T-cell (primary cell): Measurements from ENCODE around the gene GRIN2A. TPM values are rescaled to one million over a fixed set of nuclear protein-coding genes. Genes with fewer than 3 reads are reported as not detected.

ENCODE experiments used
- ATAC-seq, 4 experiments: fragments of 200-7000 bp in 3 of 4; fragments of 150-1000 bp in 1 of 4; cut with Tn5 transposase; replicated peaks in 1 of 4; 1 replicate in 3 of 4; 2 replicates in 1 of 4; pipeline ENCODE4 v1.10.0; 2021; ENCODE audit warnings: moderate library complexity in 3 of 4, mild to moderate bottlenecking in 2 of 4, moderate number of reproducible peaks in 1 of 4
- CTCF ChIA-PET, 2 donors: fragments of 300-600 bp; sonication (Branson Sonifier 250); formaldehyde crosslinking; loops; one replicate each; lab custom pipeline; 2022; ENCODE audit warnings: antibody characterized with exemption in 2 of 2; lab: Charles Lee
- POLR2A ChIA-PET, 2 donors: fragments of 300-600 bp; sonication (Branson Sonifier 250); formaldehyde crosslinking; loops; one replicate each; lab custom pipeline; 2022; ENCODE audit warnings: antibody characterized with exemption in 2 of 2; lab: Charles Lee
- DNase-seq, 35 experiments: peaks; one replicate each; pipeline versions ENCODE4 v3.0.0 to v3.0.0-alpha.2; 2013 to 2023
- H3K27ac ChIP-seq: one replicate; pipeline ENCODE4 v1.5.1; 2013; ENCODE audit warnings: low read length
- H3K27me3 ChIP-seq, 2 experiments: replicated peaks in 1 of 2; 1 replicate in 1 of 2; 2 replicates in 1 of 2; pipeline versions ENCODE4 v1.6.1 to v1.7.0; 2013; ENCODE audit warnings: low read length in 1 of 2, mixed read lengths in 1 of 2; ENCODE audit not compliant: control insufficient read depth in 2 of 2, insufficient read depth in 2 of 2; ENCODE audit errors: extremely low read depth in 1 of 2
- H3K36me3 ChIP-seq, 2 donors: 1 replicate in 1 of 2; 2 replicates in 1 of 2; pipeline versions ENCODE4 v1.6.1 to v1.7.0; 2013; ENCODE audit warnings: low read length in 1 of 2; ENCODE audit not compliant: control insufficient read depth in 2 of 2, insufficient read depth in 1 of 2; ENCODE audit errors: extremely low read depth in 1 of 2
- H3K4me1 ChIP-seq, 2 experiments: 1 replicate in 1 of 2; 2 replicates in 1 of 2; pipeline versions ENCODE4 v1.6.1 to v1.7.0; 2013; ENCODE audit warnings: low read length in 2 of 2, mixed read lengths in 1 of 2; ENCODE audit not compliant: insufficient read depth in 2 of 2, control insufficient read depth in 1 of 2; ENCODE audit errors: extremely low read depth in 1 of 2
- H3K4me3 ChIP-seq, 2 donors: 1 replicate in 1 of 2; 2 replicates in 1 of 2; pipeline versions ENCODE4 v1.5.1 to v1.7.0; 2013; ENCODE audit warnings: mild to moderate bottlenecking in 2 of 2, low read length in 1 of 2, moderate library complexity in 1 of 2; ENCODE audit not compliant: control insufficient read depth in 1 of 2; ENCODE audit errors: extremely low read depth in 1 of 2
- H3K9me3 ChIP-seq: 2 replicates; pipeline ENCODE4 v1.7.0; 2013
- H3K27ac Mint-ChIP-seq, 2 donors: one replicate each; pipeline ENCODE4 v1.8.0; 2020 to 2021; ENCODE audit warnings: mild to moderate bottlenecking in 2 of 2, mixed read lengths in 2 of 2
- H3K27me3 Mint-ChIP-seq, 2 donors: one replicate each; pipeline ENCODE4 v1.8.0; 2021 to 2022; ENCODE audit warnings: mixed read lengths in 2 of 2
- H3K36me3 Mint-ChIP-seq: one replicate; pipeline ENCODE4 v1.8.0; 2021; ENCODE audit warnings: mixed read lengths
- H3K4me1 Mint-ChIP-seq, 3 donors: one replicate each; pipeline ENCODE4 v1.8.0; 2020 to 2022; ENCODE audit warnings: mixed read lengths in 3 of 3, mild to moderate bottlenecking in 1 of 3
- H3K4me3 Mint-ChIP-seq, 3 donors: one replicate each; pipeline ENCODE4 v1.8.0; 2020 to 2022; ENCODE audit warnings: mild to moderate bottlenecking in 3 of 3, mixed read lengths in 3 of 3, moderate library complexity in 3 of 3
- H3K9me3 Mint-ChIP-seq, 3 donors: one replicate each; pipeline ENCODE4 v1.8.0; 2020 to 2022; ENCODE audit warnings: mixed read lengths in 3 of 3
- WGBS: methylation state at CpG from one replicate; pipeline ENCODE4 v1.1.5; 2013; ENCODE audit warnings: missing lambda C conversion rate; ENCODE audit not compliant: insufficient coverage; 5-methylcytosine and 5-hydroxymethylcytosine counted together
- total RNA-seq, 35 experiments: library from RNA in 6 of 35; stranded (reverse) in 6 of 35; fragments of 120-200 nt in 1 of 35; gene quantifications; one replicate each; pipeline versions ENCODE4 v1.2.1 to v1.2.4 and lab custom pipeline; 2013 to 2026

GRIN2A gene
- total RNA-seq, 5 donors from 2014 or later (not counting 1 experiment from before 2014, with no cell fraction given): 0.03 TPM; not detected in 4

DNA sequence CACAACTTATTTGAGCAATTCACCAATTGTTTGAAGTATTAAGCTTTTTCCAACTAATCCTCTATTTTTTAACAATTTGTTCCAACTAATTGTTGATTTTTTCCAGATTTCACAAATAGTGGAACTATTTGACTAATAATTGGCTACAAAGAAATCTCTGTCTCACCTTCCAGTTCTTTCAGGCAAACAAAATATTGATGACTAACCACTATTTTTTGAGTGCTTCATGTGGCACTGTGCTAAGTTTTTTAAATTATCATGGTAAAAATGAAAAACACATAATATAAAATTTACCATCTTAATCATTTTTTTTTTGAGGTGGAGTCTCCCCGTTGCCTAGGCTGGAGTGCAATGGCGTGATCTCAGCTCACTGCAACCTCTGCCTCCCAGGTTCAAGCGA, 24.6 kb upstream of the GRIN2A start:
- no peak for ATAC-seq
- H3K9me3 Mint-ChIP-seq: peaks cover 0 to 8% (median 2%) of the 10 kb centered on the region in 3 donors
- CTCF ChIA-PET: no interaction called here

DNA sequence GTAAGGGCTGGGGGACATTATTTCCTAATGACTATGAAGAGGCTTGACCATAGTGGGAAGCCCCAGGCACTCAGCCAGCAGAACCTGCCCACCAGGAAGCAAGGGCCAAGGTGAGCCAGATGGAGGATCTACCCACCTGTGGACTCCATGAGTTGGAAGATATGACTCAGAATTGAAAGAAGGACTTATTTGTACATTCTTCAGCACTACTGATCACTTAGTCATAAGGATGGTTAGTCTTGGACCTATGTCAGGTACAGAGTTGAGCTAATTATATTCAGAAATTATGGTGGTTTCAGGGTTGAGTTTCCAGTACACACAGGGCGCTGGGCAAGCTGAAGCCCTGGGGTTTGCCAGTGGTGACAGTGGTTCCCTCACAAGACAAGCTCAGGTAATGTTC, 24.0 kb upstream of the GRIN2A start:
- no peaks in the 10 kb centered on the region for H3K4me1 ChIP-seq
- peaks cover 9 to 13% of the 10 kb centered on the region in 2 donors for H3K27me3 Mint-ChIP-seq
- CTCF ChIA-PET: no interaction called here
- DNase-seq: no peak
- POLR2A ChIA-PET: no interaction called here
- H3K4me1 Mint-ChIP-seq: no peaks in the 10 kb centered on the region
- 60% methylated on average over 1 of the region's 1 CpG for WGBS
- H3K4me3 Mint-ChIP-seq: no peak overlapping the region
- ATAC-seq: no peak
- peaks cover 0 to 22% of the 10 kb centered on the region in 2 experiments for H3K27me3 ChIP-seq
- H3K27ac ChIP-seq: no peak overlapping the region
- no peak overlapping the region for H3K4me3 ChIP-seq
- H3K27ac Mint-ChIP-seq: no peak overlapping the region
- H3K36me3 ChIP-seq: no peaks in the 10 kb centered on the region
- H3K9me3 ChIP-seq: no peaks in the 10 kb centered on the region
- H3K36me3 Mint-ChIP-seq: no peaks in the 10 kb centered on the region
- peaks cover 0 to 8% (median 2%) of the 10 kb centered on the region in 3 donors for H3K9me3 Mint-ChIP-seq

More for the DNA sequence above, 24.6 kb upstream of the GRIN2A start:
- Histone ChIP-seq H3K27me3 (peaks cover 0 to 24% of the 10 kb centered on the region in 2 experiments), H3K4me3 (no peak overlapping the region), H3K27ac (no peak overlapping the region), H3K9me3 (no peaks in the 10 kb centered on the region), H3K36me3 (no peaks in the 10 kb centered on the region), H3K4me1 (no peaks in the 10 kb centered on the region)
- H3K4me1 Mint-ChIP-seq: no peaks in the 10 kb centered on the region
- DNase-seq: no peak
- POLR2A ChIA-PET: no interaction called here
- H3K27me3 Mint-ChIP-seq: peaks cover 12 to 13% of the 10 kb centered on the region in 2 donors
- no peak overlapping the region for H3K27ac Mint-ChIP-seq
- WGBS: no CpG with 5 or more reads among the region's 3 CpGs
- no peak overlapping the region for H3K4me3 Mint-ChIP-seq
- no peaks in the 10 kb centered on the region for H3K36me3 Mint-ChIP-seq

GRCh38 chr16:10205688-10206087, 23.5 kb upstream of the GRIN2A start:
- ChIA-PET CTCF (no interaction called here), POLR2A (no interaction called here)
- peaks cover 0 to 8% (median 2%) of the 10 kb centered on the region in 3 donors for H3K9me3 Mint-ChIP-seq
- H3K4me1 ChIP-seq: no peaks in the 10 kb centered on the region
- no peak overlapping the region for H3K4me3 Mint-ChIP-seq
- H3K4me1 Mint-ChIP-seq: no peaks in the 10 kb centered on the region
- no peak overlapping the region for H3K27ac Mint-ChIP-seq
- H3K27ac ChIP-seq: no peak overlapping the region
- H3K9me3 ChIP-seq: no peaks in the 10 kb centered on the region
- H3K4me3 ChIP-seq: no peak overlapping the region
- H3K27me3 ChIP-seq: peaks cover 0 to 16% of the 10 kb centered on the region in 2 experiments
- DNase-seq: no peak
- no peaks in the 10 kb centered on the region for H3K36me3 ChIP-seq
- H3K27me3 Mint-ChIP-seq: peaks cover 9 to 11% of the 10 kb centered on the region in 2 donors
- H3K36me3 Mint-ChIP-seq: no peaks in the 10 kb centered on the region
- 93% methylated on average over 4 of the region's 7 CpGs for WGBS
- ATAC-seq: no peak

GRCh38 chr16:10202649-10203048, 20.4 kb upstream of the GRIN2A start:
- Mint-ChIP-seq H3K4me3 (no peak overlapping the region), H3K4me1 (no peaks in the 10 kb centered on the region), H3K9me3 (peaks cover 0 to 7% (median 2%) of the 10 kb centered on the region in 3 donors), H3K36me3 (no peaks in the 10 kb centered on the region), H3K27ac (no peak overlapping the region), H3K27me3 (peaks cover 2 to 3% of the 10 kb centered on the region in 2 donors)
- Histone ChIP-seq H3K9me3 (no peaks in the 10 kb centered on the region), H3K4me3 (no peak overlapping the region), H3K4me1 (no peaks in the 10 kb centered on the region), H3K27me3 (peaks cover 0 to 11% of the 10 kb centered on the region in 2 experiments), H3K36me3 (no peaks in the 10 kb centered on the region), H3K27ac (no peak overlapping the region)
- ATAC-seq (no peak), DNase-seq (no peak)
- no CpG with 5 or more reads among the region's 1 CpG for WGBS
- POLR2A ChIA-PET: no interaction called here
- CTCF ChIA-PET: interaction anchor here in 1 of 2 donors (0.6 kb wide), 1 partner anchor 1053 kb away, joined by 3 read pairs; no protein-coding TSS in a partner anchor

GRCh38 chr16:10200637-10201586, 18.7 kb upstream of the GRIN2A start:
- peaks cover 2 to 3% of the 10 kb centered on the region in 2 donors for H3K27me3 Mint-ChIP-seq
- Histone ChIP-seq H3K9me3 (no peaks in the 10 kb centered on the region), H3K4me1 (no peaks in the 10 kb centered on the region), H3K4me3 (no peak overlapping the region), H3K27me3 (peaks cover 0 to 13% of the 10 kb centered on the region in 2 experiments), H3K36me3 (no peaks in the 10 kb centered on the region), H3K27ac (no peak overlapping the region)
- no peaks in the 10 kb centered on the region for H3K36me3 Mint-ChIP-seq
- ChIA-PET CTCF (interaction anchor here in 1 of 2 donors (0.6 kb wide), 1 partner anchor 302 kb away, joined by 3 read pairs; no protein-coding TSS in a partner anchor), POLR2A (no interaction called here)
- DNase-seq (no peak), ATAC-seq (no peak)
- WGBS: 61% methylated on average over 5 of the region's 9 CpGs
- peaks cover 2 to 5% (median 5%) of the 10 kb centered on the region in 3 donors for H3K9me3 Mint-ChIP-seq
- H3K27ac Mint-ChIP-seq: no peak overlapping the region
- no peaks in the 10 kb centered on the region for H3K4me1 Mint-ChIP-seq
- H3K4me3 Mint-ChIP-seq: no peak overlapping the region

- H3K27me3 Mint-ChIP-seq: peaks cover 0 to 6% of the 10 kb centered on the region in 2 donors
- Histone ChIP-seq H3K36me3 (no peaks in the 10 kb centered on the region), H3K4me3 (no peak overlapping the region), H3K4me1 (no peaks in the 10 kb centered on the region), H3K9me3 (no peaks in the 10 kb centered on the region), H3K27me3 (peaks cover 0 to 11% of the 10 kb centered on the region in 2 experiments), H3K27ac (no peak overlapping the region)
- WGBS: no CpG with 5 or more reads among the region's 2 CpGs
- ATAC-seq: no peak
- H3K4me3 Mint-ChIP-seq: no peak overlapping the region
- ChIA-PET CTCF (no interaction called here), POLR2A (no interaction called here)
- no peaks in the 10 kb centered on the region for H3K36me3 Mint-ChIP-seq
- H3K4me1 Mint-ChIP-seq: no peaks in the 10 kb centered on the region
- H3K9me3 Mint-ChIP-seq: peaks cover 0 to 5% (median 0%) of the 10 kb centered on the region in 3 donors
- no peak overlapping the region for H3K27ac Mint-ChIP-seq
- DNase-seq: no peak
These were observed 14.8 kb upstream of the GRIN2A start for GRCh38 chr16:10196999-10197398.
